Testis (tissue), 2 donors: Measurements from ENCODE around the gene ZSWIM9.

Source experiments
- CTCF ChIP-seq, 3 experiments: fragments of 450-650 bp in 2 of 3; fragments of 200-600 bp in 1 of 3; sonication (generic) in 1 of 3; IDR thresholded peaks; one replicate each; pipeline ENCODE4 v1.5.1; 2016 to 2019; ENCODE audit warnings: antibody characterized with exemption in 3 of 3, mild to moderate bottlenecking in 2 of 3, moderate library complexity in 1 of 3
- POLR2A ChIP-seq: fragments of 450-650 bp; IDR thresholded peaks from one replicate; pipeline ENCODE4 v1.6.1; 2017; ENCODE audit warnings: antibody characterized with exemption, mild to moderate bottlenecking, moderate library complexity

- TF ChIP-seq CTCF (IDR thresholded peaks at IDR 0.05) (no peak), POLR2A (no peak)
These were observed 33.9 kb upstream of the ZSWIM9 start for GRCh38 chr19:48136547-48136946.
